ENCODE results near the gene OR4A5.
"Not testable (repeated sequence)": the region's sequence is repeated elsewhere in the genome, so short reads cannot be mapped to it uniquely, and the experiment has no call there.

OR4A5 gene

GRCh38 chr11:54706532-54706931, at the start of gene OR4A5:
Gene OR4A5 (plus strand): TSS chr11:54706832. CDS start chr11:54706885, 53 bp downstream.
- DNase-seq, result not testable (repeated sequence)

DNA sequence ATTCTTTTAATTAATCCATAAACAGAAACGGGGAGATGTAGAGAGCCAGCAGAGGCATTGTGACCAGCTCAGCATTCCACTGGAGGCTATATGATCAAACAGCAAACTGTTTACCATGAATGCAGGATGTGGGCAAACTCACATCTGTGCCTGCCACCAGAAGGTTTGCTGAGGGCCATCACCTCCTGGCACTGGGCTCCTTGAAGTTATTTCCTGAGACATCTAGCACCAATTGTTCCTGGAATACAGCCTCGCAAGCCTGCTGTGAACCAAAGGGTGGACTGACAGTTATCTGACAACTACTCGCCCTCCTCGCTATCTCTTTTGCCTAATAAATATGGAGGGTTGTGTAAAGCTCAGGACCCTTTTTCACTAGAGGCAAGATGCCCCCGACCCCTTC, 13.5 kb downstream of the OR4A5 start:
- DNase-seq, result not testable (repeated sequence)
